Left lobe of liver (tissue), 2 donors: ENCODE results near the gene LRP5. TPM values are rescaled to one million over a fixed set of nuclear protein-coding genes. Genes with fewer than 3 reads are reported as not detected.
A peak's percentile ranks its signal among the peaks of the same experiment; 100 is the strongest.
"Not testable (repeated sequence)": the region's sequence is repeated elsewhere in the genome, so short reads cannot be mapped to it uniquely, and the experiment has no call there.

ENCODE experiments used
- ATAC-seq: fragments of 200-7000 bp; cut with Tn5 transposase; one replicate; pipeline ENCODE4 v1.9.1; 2020; ENCODE audit warnings: mild to moderate bottlenecking, moderate library complexity
- DNase-seq: peaks from one replicate; pipeline ENCODE4 v3.0.0-alpha.2; 2020; ENCODE audit warnings: low spot score
- total RNA-seq: library from RNA; stranded (reverse); gene quantifications from one replicate; pipeline ENCODE4 v1.2.1, GENCODE V29; 2021
- donor health status: DM: no; HTN: no; CAD: no; lungs with moderate emphysema.
- donor health status: DM: no; HTN: yes; CAD: no.

Gene LRP5
- total RNA-seq, 1 donor from 2014 or later = 114 TPM

- DNase-seq (peak; percentile 87), ATAC-seq (peak; percentile 93)
Observed at GRCh38 chr11:68343761-68344256, 31.4 kb downstream of the LRP5 start.

- DNase-seq, ATAC-seq: not testable (repeated sequence)
Observed at GRCh38 chr11:68344821-68345220, 32.4 kb downstream of the LRP5 start.

- DNase-seq = no peak
- peak; percentile 7 for ATAC-seq
Observed at GRCh38 chr11:68345776-68346461, 33.5 kb downstream of the LRP5 start.

- DNase-seq (no peak), ATAC-seq (no peak)
Observed at GRCh38 chr11:68346462-68346790, 34.0 kb downstream of the LRP5 start.

- no peak for ATAC-seq
Observed at GRCh38 chr11:68347345-68347744, 35.0 kb downstream of the LRP5 start.

GRCh38 chr11:68347841-68348240, 35.5 kb downstream of the LRP5 start:
- ATAC-seq (no peak), DNase-seq (no peak)

More at GRCh38 chr11:68347345-68347744, 35.0 kb downstream of the LRP5 start:
- DNase-seq = no peak

- peak; percentile 71 for ATAC-seq
- DNase-seq = peak; percentile 87
Observed at GRCh38 chr11:68349461-68350249, 37.3 kb downstream of the LRP5 start.

GRCh38 chr11:68350759-68351449, 38.5 kb downstream of the LRP5 start:
- DNase-seq (no peak), ATAC-seq (peak; percentile 31)

GRCh38 chr11:68351450-68352275, 39.3 kb downstream of the LRP5 start:
- DNase-seq = no peak
- no peak for ATAC-seq

- ATAC-seq = no peak
- no peak for DNase-seq
Observed at GRCh38 chr11:68352591-68352990, 40.2 kb downstream of the LRP5 start.

GRCh38 chr11:68353118-68353517, 40.7 kb downstream of the LRP5 start:
- DNase-seq (no peak), ATAC-seq (no peak)

- DNase-seq (no peak), ATAC-seq (no peak)
Observed at GRCh38 chr11:68353669-68354068, 41.3 kb downstream of the LRP5 start.

- peak; percentile 74 for DNase-seq
- ATAC-seq = peak; percentile 21
Observed at GRCh38 chr11:68354148-68354872, 41.9 kb downstream of the LRP5 start.

- ATAC-seq = no peak
- DNase-seq = no peak
Observed at GRCh38 chr11:68355471-68355870, 43.1 kb downstream of the LRP5 start.

GRCh38 chr11:68357568-68357967, 45.2 kb downstream of the LRP5 start:
- DNase-seq (peak; percentile 81), ATAC-seq (peak; percentile 77)

GRCh38 chr11:68358416-68358815, 46.0 kb downstream of the LRP5 start:
- peak; percentile 16 for ATAC-seq
- no peak for DNase-seq

- no peak for ATAC-seq
Observed at GRCh38 chr11:68361702-68362101, 49.3 kb downstream of the LRP5 start.

GRCh38 chr11:68362801-68363379, 50.5 kb downstream of the LRP5 start:
- no peak for DNase-seq
- no peak for ATAC-seq

More at GRCh38 chr11:68361702-68362101, 49.3 kb downstream of the LRP5 start:
- no peak for DNase-seq

- no peak for DNase-seq
Observed at GRCh38 chr11:68363776-68364175, 51.4 kb downstream of the LRP5 start.

GRCh38 chr11:68364581-68364980, 52.2 kb downstream of the LRP5 start:
- no peak for DNase-seq
- no peak for ATAC-seq

More at GRCh38 chr11:68363776-68364175, 51.4 kb downstream of the LRP5 start:
- ATAC-seq = no peak
